WI38 (cell line): Measurements from ENCODE around the gene CFAP119.
A peak's percentile ranks its signal among the peaks of the same experiment; 100 is the strongest.

Experiments used
- H3K4me3 ChIP-seq: 2 replicates; pipeline ENCODE4 v1.5.1; 2011; ENCODE audit warnings: low read depth, mild to moderate bottlenecking, control low read depth, low read length
- TF ChIP-seq, protein P1 (sequence below): IDR thresholded peaks from 2 replicates; pipeline ENCODE4 v1.5.1; 2012; ENCODE audit warnings: low read depth, mild to moderate bottlenecking, control low read depth, low read length

CFAP119 gene

DNA sequence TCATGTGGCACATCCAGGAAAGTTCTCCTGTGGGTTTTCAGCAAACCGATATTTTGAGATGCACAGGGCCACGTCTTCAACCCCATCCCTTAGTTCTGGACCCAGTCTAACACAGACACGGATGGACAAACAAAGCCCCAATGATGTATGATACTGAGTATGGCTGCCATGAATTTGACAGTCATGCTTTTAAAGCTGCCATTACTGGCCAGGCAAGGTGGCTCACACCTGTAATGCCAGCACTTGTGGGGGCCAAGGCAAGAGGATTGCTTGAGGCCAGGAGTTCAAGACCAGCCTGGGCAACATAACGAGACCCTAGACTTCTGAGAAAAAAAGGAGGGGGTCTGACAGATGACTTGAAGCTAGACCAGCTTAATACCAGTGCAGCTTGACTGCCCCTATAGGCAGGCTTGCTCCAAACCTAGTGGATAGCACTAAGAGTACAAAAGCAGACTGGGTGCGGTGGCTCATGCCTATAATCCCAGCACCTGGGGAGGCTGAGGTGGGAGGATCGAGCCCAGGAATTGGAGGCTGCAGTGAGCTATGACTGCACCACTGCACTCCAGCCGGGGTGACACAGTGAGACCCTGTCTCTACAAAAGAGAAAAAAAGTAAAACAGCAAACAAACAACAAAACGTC is 35.9 kb upstream of the CFAP119 start:
- H3K4me3 ChIP-seq: no peak overlapping the region
- TF ChIP-seq, protein P1, sequence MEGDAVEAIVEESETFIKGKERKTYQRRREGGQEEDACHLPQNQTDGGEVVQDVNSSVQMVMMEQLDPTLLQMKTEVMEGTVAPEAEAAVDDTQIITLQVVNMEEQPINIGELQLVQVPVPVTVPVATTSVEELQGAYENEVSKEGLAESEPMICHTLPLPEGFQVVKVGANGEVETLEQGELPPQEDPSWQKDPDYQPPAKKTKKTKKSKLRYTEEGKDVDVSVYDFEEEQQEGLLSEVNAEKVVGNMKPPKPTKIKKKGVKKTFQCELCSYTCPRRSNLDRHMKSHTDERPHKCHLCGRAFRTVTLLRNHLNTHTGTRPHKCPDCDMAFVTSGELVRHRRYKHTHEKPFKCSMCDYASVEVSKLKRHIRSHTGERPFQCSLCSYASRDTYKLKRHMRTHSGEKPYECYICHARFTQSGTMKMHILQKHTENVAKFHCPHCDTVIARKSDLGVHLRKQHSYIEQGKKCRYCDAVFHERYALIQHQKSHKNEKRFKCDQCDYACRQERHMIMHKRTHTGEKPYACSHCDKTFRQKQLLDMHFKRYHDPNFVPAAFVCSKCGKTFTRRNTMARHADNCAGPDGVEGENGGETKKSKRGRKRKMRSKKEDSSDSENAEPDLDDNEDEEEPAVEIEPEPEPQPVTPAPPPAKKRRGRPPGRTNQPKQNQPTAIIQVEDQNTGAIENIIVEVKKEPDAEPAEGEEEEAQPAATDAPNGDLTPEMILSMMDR: no peak

DNA sequence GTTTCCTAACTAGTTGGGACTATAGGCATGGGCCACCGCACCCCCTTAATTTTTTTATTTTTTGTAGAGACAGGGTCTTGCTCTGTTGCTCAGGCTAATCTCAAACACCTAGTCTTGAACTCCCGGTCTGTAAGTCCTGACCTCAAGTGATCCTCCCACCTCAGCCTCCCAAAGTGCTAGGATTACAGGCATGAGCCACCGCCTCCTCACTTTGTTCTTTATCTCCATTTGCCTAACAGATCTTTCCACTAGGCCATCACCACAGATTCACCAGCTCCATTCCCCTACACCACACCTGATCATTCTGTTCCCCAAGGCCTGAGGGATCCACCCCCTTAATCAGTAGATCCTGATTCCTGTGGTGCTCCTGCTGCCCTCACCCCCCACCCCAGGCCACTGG is 32.8 kb upstream of the CFAP119 start:
- H3K4me3 ChIP-seq: no peak overlapping the region
- TF ChIP-seq, protein P1: no peak

DNA sequence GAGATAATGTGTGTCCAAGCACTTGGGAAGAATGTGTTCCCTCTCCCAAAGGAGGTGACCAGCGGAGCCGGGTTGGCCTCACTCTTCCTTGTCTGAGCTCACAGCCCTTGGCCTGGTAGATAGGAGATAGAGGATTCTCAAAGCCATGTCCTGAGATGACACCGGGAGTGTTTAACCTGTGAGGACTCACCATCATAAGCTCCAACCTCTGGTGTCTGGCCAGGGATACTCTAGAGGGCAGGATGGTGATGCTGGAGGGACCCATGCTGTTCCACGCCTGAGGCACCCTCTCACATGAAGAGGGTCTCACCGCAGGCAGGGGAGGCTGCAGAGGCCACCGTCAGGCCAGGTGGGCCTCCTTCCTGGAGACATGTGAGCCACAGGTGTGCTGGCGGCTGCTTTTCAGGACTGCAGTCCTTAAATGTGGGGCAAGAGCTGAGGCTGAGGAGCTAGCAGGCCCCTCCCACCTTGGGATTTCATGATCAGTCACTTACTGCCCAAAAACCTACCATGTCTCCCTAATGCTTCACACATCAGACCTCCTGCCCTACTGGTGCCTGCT is 31.7 kb upstream of the CFAP119 start:
- TF ChIP-seq, protein P1: no peak
- H3K4me3 ChIP-seq: no peak overlapping the region

DNA sequence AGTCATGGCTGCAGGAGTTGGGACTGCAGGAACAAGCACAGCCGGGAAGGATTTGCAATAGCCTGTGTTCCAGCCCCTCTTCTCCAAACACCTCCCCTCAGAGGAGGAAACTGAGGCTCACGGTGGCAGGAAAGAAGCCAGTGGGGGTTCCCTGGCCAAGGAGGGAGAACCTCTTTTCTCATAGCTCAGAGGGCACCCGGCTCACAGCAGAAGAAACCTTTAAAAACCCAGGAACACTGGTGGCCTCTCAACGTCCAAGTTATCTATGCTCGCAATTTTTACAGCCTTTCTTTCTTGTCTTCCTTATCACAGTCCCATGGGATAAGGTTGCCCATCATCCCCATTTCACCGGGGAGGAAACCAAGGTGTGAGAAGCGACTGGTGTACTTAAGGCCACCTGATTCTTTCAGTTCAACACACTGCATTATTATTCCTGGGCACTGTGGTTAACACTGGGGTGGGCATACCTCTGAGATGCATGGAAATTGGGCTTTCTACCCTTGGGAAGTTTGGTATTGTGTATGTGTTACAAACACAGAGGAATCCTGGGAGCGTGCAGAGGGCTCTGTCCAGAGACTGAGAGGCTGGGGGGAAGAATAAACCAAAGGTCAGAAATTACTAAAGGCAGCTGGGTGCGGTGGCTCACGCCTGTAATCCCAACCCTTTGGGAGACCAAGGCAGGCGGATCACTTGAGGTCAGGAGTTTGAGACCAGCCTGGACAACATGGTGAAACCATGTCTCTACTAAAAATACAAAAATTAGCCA is 25.9 kb upstream of the CFAP119 start:
- TF ChIP-seq, protein P1: no peak
- H3K4me3 ChIP-seq: peak overlapping the region; percentile 94

DNA sequence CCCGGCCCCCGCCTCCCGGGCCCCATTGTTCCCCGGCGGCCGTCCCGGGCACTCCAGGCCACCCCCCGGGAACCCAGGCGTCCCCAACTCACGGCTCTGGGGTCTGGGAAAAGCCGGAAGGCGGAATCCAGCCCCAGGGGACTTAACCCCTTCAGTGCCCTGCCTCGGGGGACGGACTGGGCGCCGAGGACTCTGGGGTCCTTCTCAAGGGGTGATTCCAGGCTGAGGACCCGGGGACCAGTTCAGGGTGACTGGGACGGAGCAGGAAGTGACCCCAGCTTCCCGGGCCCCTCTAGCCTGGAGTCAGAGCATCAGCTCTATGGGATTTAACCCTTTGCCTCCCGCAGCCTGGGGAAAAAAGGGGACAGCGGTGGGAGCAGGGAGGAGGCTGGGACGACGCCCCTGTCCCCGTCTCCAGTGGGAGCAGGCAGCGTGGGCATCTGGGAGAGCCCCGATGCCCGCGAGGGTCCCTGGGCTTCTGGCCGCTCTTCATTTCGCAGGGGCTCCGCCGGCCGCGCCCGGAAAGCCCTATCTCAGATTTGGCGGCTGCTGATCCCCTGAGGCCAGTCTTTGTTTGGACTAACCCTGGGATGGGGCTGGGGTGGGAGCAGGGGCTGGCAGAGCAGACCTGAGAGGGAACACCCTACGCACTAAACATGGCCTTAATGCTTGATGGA is 25.2 kb upstream of the CFAP119 start, which contains the start of gene ZNF629:
ZNF629 (minus strand) TSS at position 270 of the 677 bp plus-strand sequence. CDS start 2,723 bp downstream, outside the sequence.
- H3K4me3 ChIP-seq: peak within 1 kb of the TSS; percentile 94
- TF ChIP-seq, protein P1: no peak

DNA sequence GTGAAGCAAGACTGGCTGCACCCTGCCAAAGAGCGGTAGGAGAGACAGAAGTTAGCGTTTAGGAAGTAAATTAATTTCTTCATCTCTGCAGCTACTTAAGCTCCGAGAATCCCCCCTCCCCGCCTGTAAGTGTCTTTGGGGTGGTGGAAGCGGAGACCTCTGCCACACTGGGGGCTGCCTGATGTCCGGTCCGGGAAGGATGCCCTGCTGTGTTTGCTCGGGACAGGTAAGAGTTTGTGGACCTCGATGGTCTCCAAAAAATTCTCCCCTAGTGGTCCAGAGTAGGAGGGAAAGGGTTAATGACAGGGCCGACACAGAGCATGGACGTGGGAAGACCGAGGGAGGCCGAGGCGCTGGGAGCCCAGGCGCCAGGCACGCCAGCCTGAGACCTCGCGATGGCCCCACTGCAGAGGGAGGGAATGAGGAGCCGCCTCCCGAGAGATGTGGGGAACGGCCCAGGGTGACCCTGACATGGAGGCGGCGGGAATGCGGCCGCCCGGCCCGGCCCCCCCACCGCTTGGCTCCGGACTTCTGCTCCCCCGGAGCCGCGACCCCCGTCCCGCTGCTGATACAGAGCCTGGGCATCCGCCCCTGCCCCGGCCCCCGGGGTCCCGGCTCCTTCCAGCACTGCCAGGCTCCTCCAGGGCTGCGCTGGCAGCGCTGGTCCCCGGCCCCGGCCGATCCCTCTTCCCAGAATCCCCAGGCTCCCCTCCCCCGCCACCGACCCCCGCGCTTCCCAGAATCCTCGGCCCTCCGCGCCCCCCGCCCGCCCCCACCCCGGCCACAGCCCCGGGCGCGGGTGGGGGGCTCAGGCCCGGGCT is 24.5 kb upstream of the CFAP119 start:
- H3K4me3 ChIP-seq: peak overlapping the region; percentile 94
- TF ChIP-seq, protein P1: no peak
